Fibroblast of mammary gland (primary cell): ENCODE data around the gene ZKSCAN5.

Experiments used
- DNase-seq: peaks from one replicate; pipeline ENCODE4 v3.0.0-alpha.2; 2010; ENCODE audit warnings: low read depth
- H3K4me3 ChIP-seq: 2 replicates; pipeline ENCODE4 v1.5.1; 2011; ENCODE audit warnings: low read depth, mild to moderate bottlenecking, low read length, moderate library complexity; ENCODE audit not compliant: control insufficient read depth
- CTCF ChIP-seq: conservative IDR thresholded peaks from 2 replicates; pipeline ENCODE4 v1.5.1; 2011; ENCODE audit warnings: low read depth, low read length, inconsistent platforms; ENCODE audit not compliant: control insufficient read depth, insufficient read depth

ZKSCAN5 gene

DNA sequence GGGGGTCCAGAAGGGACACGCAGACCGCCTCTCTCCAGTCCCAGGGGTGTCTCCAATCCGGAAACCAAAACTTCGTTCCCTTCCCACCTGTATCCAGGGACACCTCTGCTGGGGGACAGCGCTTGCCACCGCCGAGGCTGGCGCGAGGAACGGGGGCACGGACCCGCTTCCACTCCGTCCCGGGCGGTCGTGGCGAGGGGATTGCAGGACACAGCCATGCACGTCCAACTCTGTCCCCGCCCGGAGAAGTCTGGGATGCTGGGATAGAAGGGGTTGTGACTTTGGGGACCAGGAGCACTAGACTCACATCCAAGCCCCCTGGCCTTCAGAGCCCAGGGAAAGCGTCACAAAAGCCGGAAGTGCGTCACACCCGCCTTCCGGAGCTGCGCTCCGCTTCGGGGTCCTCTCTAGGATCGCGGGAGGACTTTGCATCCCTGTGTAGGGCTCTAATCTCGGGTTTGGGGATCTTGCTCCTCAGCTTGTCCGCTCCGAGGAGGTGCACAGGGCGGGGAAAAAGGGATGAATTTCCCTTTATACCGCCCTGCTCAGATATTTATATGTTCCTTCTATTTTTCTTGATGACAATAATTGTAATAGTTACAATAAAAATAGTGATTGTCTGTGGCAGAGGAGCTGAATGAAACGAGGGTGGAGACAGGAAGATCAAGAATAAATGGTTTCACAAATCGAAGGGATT is 47.5 kb downstream of the ZKSCAN5 start, which contains the start of gene FAM200A:
Gene FAM200A, minus strand, starts transcription at position 348 of the 697 bp plus-strand sequence. CDS start 3,707 bp downstream, outside the sequence.
- DNase-seq = peak; percentile 95
- no peak for TF ChIP-seq CTCF
- H3K4me3 ChIP-seq = peak within 1 kb of the TSS; percentile 95

DNA sequence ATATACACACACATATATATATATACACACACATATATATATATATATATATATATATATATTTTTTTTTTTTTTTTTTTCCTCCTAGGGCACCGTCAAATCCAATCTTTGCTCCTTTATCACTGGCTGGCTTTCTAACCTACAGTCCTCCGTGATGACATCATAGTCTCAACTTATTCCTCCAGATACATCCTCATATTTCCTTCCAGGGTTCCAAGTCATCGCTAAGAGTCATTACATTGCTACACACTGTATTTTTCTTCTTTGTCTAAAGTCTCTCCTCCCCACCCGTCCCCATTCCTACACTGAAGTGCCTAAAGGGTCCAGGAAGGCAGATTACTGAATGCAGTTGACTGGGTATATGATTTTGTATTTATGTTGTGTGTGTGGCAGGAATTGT is 48.6 kb downstream of the ZKSCAN5 start:
- TF ChIP-seq CTCF = no peak
- no peak overlapping the region for H3K4me3 ChIP-seq
- DNase-seq = no peak

DNA sequence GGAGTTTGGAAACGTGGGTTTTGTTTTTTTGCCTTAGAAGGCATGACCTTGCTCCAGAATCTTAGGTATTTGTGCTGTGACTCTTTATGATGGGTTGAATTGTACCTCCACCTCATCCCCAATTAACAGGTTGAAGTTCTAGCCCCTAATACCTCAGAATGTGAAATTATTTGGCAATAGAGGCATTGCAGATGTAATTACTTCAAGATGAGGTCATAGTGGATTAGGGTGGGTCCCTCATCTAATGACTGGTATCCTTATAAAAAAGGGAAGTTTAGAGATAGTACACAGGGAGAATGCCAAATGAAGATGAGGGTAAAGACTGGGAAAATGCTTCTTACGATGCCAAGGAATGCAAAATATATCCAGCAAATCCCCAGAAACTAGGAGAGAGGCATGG is 50.5 kb downstream of the ZKSCAN5 start:
- TF ChIP-seq CTCF = no peak
- H3K4me3 ChIP-seq = no peak overlapping the region
- DNase-seq = no peak

- TF ChIP-seq CTCF = no peak
- DNase-seq = no peak
- peak overlapping the region; percentile 95 for H3K4me3 ChIP-seq
These were observed 52.7 kb downstream of the ZKSCAN5 start for GRCh38 chr7:99557196-99557607.

GRCh38 chr7:99557940-99558305 is 53.5 kb downstream of the ZKSCAN5 start:
- no peak for TF ChIP-seq CTCF
- DNase-seq = no peak
- H3K4me3 ChIP-seq = peak overlapping the region; percentile 95

- peak; percentile 79 for DNase-seq
- H3K4me3 ChIP-seq = peak within 1 kb of the TSS; percentile 95
- TF ChIP-seq CTCF = no peak
These were observed 54.1 kb downstream of the ZKSCAN5 start, which contains the start of gene ZNF655 for GRCh38 chr7:99558306-99559174. Gene ZNF655 (plus strand): TSS chr7:99558642. CDS start chr7:99560560, 1,918 bp downstream.
